ENCODE data around the gene LGALS12. TPM values are rescaled to one million over a fixed set of nuclear protein-coding genes. Genes with fewer than 3 reads are reported as not detected.

The LGALS12 gene, protein sequence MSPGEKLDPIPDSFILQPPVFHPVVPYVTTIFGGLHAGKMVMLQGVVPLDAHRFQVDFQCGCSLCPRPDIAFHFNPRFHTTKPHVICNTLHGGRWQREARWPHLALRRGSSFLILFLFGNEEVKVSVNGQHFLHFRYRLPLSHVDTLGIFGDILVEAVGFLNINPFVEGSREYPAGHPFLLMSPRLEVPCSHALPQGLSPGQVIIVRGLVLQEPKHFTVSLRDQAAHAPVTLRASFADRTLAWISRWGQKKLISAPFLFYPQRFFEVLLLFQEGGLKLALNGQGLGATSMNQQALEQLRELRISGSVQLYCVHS
- total RNA-seq: not detected in 2 replicates

DNA sequence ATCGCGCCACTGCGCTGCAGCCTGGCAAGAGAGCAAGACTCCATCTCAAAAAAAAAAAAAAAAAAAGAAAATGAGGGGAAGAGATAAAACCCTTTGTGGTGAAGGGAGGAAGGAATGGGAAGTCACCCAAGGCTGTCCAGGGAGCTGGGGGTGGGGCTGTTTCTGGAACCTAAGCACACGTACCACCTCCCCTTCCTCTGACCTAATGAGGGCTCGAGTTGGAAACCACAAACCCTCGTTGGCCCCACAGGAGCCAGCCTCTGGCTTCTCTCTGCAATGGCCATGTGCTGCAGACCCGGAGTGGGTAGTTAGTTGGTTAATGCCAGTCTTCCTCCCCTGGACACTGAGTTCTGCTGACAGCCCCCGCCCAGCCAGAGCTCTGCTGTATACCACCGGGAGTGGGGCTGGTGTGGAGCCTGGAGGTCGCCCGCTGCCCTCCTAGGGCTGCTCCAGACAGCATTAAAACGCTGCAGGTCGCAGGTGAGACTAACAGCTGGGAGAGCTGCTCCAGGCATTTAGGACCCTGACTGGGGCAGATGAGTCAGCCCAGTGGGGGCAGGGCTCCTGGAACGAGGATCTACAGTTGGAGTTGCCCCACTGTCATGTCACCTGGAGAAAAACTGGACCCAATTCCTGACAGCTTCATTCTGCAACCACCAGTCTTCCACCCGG is at the start of gene LGALS12:
Gene LGALS12 (plus strand): TSS at position 228 of the 672 bp plus-strand sequence. CDS start 375 bp downstream, at position 603.

DNA sequence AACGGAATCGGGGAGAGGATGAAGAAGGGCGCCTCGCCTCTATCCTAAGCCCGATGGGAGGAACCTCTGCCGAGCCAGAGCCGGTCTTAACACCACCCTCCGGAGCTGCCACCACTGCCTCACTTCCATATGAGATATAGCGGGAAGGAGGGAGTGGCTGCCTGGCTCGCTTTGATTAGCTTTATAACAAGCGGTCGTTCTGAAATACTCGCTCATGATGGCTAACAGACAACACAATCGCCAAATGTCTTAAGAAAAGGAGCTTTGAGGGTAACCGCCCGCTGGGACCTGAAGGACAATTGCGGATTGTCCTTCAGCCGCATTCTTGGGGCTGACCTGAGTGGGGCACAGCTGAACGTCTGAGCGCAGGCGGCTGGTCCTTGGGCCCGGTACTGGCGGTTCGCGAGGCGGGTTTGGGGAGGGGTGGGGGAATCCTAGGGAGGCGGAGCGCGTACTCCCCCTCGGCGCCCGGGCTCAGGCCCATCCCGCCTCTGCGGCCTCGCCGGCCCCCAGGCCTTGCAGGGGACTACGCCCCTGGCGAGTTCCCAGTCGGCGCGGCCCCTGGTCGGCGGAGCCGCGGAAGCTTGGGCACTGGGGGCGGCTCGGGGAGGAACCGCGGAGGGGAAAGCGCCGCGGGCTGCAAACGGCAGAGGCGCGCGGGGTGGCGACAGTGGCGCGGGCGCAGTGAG is 15.2 kb upstream of the LGALS12 start, which contains the start of gene PLAAT5:
Gene PLAAT5 (minus strand): TSS at position 617 of the 689 bp plus-strand sequence. CDS start 133 bp downstream, at position 484.

DNA sequence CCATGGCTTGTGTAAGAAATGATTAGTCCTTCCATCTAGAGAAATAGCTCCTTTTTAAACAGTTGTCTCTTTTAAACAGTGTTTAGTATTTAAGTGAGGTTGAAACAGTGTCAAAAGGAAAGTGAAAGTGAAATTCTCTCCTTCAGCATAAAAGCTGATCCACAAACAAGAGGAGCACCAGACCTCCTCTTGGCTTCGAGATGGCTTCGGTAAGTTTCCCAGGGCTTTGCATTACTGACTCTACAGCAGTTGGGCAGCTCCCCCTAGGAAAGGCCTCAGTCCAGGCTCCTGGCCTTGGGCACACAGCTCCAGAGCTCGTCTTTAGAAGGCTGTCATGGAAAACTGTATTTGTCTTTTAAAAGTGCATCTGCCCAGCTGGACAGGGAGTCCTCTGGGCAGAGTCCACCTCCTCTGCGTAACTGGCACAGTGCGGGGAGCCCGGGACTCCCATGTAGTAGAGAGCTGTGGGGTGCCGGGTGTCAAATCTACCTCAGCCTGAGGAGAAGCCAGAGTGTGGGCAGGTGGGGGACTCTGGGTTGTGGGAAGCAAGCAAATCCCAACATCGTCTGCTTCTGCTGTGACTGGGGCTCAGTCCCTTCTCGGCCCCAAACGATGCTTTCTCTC is 30.9 kb downstream of the LGALS12 start, which contains the start of gene PLAAT4:
Gene PLAAT4 (plus strand): TSS at position 140 of the 624 bp plus-strand sequence. CDS start 61 bp downstream, at position 201.

DNA sequence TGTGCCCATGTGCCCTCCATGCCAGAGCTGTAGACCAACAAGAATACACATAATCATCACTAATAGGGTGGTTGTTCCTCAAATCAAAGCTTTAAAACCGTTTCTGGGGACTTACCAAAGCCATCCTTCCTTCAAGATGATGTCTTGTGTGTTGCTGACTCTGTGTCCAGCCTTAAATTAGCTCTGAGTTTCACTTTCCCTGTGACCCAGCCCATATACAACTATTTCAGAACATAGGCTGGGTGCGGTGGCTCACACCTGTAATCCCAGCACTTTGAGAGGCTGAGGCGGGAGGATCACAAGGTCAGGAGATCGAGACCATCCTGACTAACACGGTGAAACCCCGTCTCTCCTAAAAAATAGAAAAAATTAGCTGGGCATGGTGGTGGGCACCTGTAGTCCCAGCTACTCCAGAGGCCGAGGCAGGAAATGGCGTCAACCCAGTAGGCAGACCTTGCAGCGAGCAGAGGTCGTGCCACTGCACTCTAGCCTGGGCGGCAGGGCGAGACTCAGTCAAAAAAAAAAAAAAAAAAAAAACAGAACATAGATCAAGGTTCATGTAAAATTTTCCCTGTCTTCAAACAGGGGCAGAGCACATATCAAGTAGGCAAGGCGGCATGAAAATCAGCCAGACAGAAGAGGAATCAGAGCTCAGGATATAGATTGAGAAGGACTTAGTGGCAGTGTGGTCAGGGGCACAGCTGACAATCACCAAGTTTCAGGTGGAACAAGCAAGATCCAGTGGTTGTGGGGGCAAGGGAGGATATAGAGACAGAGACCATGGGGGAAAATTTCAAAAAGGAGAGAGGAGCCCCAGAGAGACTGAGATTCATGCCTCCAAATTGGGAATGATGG is 57.5 kb downstream of the LGALS12 start, which contains the start of gene PLAAT2:
Gene PLAAT2 (minus strand): TSS at position 179 of the 855 bp plus-strand sequence. CDS start 55 bp downstream, at position 124.

Other genes starting within 250 kb of the LGALS12 start
- gene SLC22A9, start 136.3 kb upstream of the LGALS12 start, total RNA-seq: not detected in 2 replicates
- gene PLAAT5, start 14.9 kb upstream of the LGALS12 start, total RNA-seq: not detected in 2 replicates
- gene PLAAT4, start 30.7 kb downstream of the LGALS12 start, total RNA-seq: 0.96 and 1.6 TPM in 2 replicates
- gene PLAAT2, start 57.3 kb downstream of the LGALS12 start, total RNA-seq: not detected in 2 replicates
- 26.1 and 43.1 TPM in 2 replicates for gene PLAAT3, start 108.3 kb downstream of the LGALS12 start, total RNA-seq
- gene ATL3, start 165.3 kb downstream of the LGALS12 start, total RNA-seq: 143 and 174 TPM in 2 replicates
- 87.1 and 102 TPM in 2 replicates for gene RTN3, start 175.4 kb downstream of the LGALS12 start, total RNA-seq

All from vein endothelial cell (primary cell).